GM18870 (cell line): Measurements from ENCODE around the gene PCYT2.
"Not testable (repeated sequence)": the region's sequence is repeated elsewhere in the genome, so short reads cannot be mapped to it uniquely, and the experiment has no call there.

Experiments used
- ATAC-seq: cut with Tn5 transposase; IDR thresholded peaks from one replicate; pipeline ENCODE4 v1.9.1; 2021; ENCODE audit warnings: moderate library complexity; ENCODE audit not compliant: unreplicated experiment

PCYT2 gene

GRCh38 chr17:81911277-81911961 is at the start of gene PCYT2:
TSS of gene PCYT2 (minus strand) at chr17:81911399. CDS start at chr17:81911355, 44 bp downstream.
- no peak for ATAC-seq

- ATAC-seq, result no peak
Measured at GRCh38 chr17:81960130-81960958, 49.1 kb upstream of the PCYT2 start.

- no peak for ATAC-seq
Measured at GRCh38 chr17:81959362-81960129, 48.3 kb upstream of the PCYT2 start.

GRCh38 chr17:81958633-81959342 is 47.6 kb upstream of the PCYT2 start:
- no peak for ATAC-seq

GRCh38 chr17:81957691-81958432 is 46.7 kb upstream of the PCYT2 start:
- no peak for ATAC-seq

GRCh38 chr17:81956607-81957589 is 45.7 kb upstream of the PCYT2 start:
- no peak for ATAC-seq

GRCh38 chr17:81955756-81956544 is 44.8 kb upstream of the PCYT2 start:
- no peak for ATAC-seq

GRCh38 chr17:81955058-81955681 is 44.0 kb upstream of the PCYT2 start:
- no peak for ATAC-seq

- no peak for ATAC-seq
Measured at GRCh38 chr17:81954131-81955057, 43.2 kb upstream of the PCYT2 start.

- not testable (repeated sequence) for ATAC-seq
Measured at GRCh38 chr17:81953443-81953842, 42.2 kb upstream of the PCYT2 start.

GRCh38 chr17:81952792-81953228 is 41.6 kb upstream of the PCYT2 start:
- no peak for ATAC-seq

GRCh38 chr17:81951785-81952684 is 40.8 kb upstream of the PCYT2 start:
- no peak for ATAC-seq

GRCh38 chr17:81950501-81950900 is 39.3 kb upstream of the PCYT2 start:
- no peak for ATAC-seq

GRCh38 chr17:81948635-81949378 is 37.6 kb upstream of the PCYT2 start:
- ATAC-seq, result no peak

- no peak for ATAC-seq
Measured at GRCh38 chr17:81947189-81947588, 36.0 kb upstream of the PCYT2 start, which contains the start of gene MYADML2. TSS of gene MYADML2 (minus strand) at chr17:81947233. CDS start at chr17:81941741, 5,492 bp downstream.
